ENCODE data around the gene TMEFF1. TPM values are rescaled to one million over a fixed set of nuclear protein-coding genes. Genes with fewer than 3 reads are reported as not detected.

Gene TMEFF1
- total and polyA plus RNA-seq, 2 donors (not counting 1 experiment from before 2014, with no cell fraction given): 1.1 to 2.5 TPM

DNA sequence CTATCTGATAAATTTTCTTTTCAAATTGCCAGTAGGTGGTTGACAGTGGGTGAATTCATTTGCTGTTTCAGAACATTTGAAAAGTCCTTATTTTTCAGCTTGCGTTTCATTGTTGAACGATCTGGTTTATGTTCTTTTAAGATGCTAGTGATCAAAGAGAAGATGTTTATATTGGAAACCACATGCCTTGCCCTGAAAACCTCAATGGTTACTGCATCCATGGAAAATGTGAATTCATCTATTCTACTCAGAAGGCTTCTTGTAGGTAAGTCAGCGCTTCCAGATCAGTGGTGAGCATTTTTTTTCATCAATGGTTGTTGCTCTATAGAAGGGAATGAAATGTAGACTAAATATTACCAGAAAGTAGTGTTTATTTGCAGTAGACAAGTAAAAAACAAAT, 88.3 kb downstream of the TMEFF1 start:
- H3K27me3 ChIP-seq (ENCODE audit: control insufficient read depth, insufficient read depth, low read length): no peaks in the 10 kb centered on the region
- no peaks in the 10 kb centered on the region for H3K9me3 ChIP-seq (ENCODE audit: control insufficient read depth, insufficient read depth, low read depth, low read length)
- no peaks in the 10 kb centered on the region for H3K79me2 ChIP-seq (ENCODE audit: control insufficient read depth, insufficient read depth, low read length)
- no peak overlapping the region for H3K4me3 ChIP-seq (replicated peaks in 1 of 4; ENCODE audit: control extremely low read depth in 1 of 4, insufficient read depth in 1 of 4, low read depth in 3 of 4, low read length in 4 of 4)
- no peaks in the 10 kb centered on the region for H3K36me3 ChIP-seq (ENCODE audit: control insufficient read depth, insufficient read depth, low read length)
- no peaks in the 10 kb centered on the region for H3K4me1 ChIP-seq (ENCODE audit: control insufficient read depth, extremely low read depth, insufficient read depth, low read length)
- no peak overlapping the region for H3K4me2 ChIP-seq (ENCODE audit: extremely low read depth, insufficient read depth, low read length)
- H2AFZ ChIP-seq (ENCODE audit: low read length): no peak overlapping the region
- no peak overlapping the region for H3K9ac ChIP-seq (ENCODE audit: insufficient read depth, low read length)
- H3K27ac ChIP-seq (ENCODE audit: insufficient read depth, low read length): no peak overlapping the region
- DNase-seq (ENCODE audit: low read depth in 2 of 2): peak; percentile 6 to 90
- no peak for TF ChIP-seq CTCF (conservative IDR thresholded peaks at IDR 0.05 in 1 of 2, IDR thresholded peaks at IDR 0.05 in 1 of 2; ENCODE audit: low read depth in 1 of 2, low read length in 2 of 2)
- H4K20me1 ChIP-seq (ENCODE audit: control insufficient read depth, extremely low read depth, insufficient read depth, low read length): no peaks in the 10 kb centered on the region

DNA sequence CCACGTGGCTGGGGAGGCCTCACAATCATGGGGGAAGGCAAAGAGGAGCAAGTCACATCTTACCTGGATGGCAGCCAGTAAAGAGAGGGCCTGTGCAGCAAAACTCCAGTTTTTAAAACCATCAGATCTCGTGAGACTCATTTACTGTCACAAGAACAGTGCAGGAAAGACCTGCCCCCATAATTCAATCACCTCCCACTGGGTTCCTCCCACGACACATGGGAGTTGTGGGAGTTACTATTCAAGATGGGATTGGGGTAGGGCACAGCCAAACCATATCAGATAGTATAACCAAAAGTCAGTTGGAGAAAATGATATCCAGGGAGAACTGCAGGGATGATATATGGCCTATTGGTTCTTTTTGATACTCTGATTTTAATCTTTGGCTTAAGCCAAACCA, 94.9 kb downstream of the TMEFF1 start:
- DNase-seq (ENCODE audit: low read depth in 2 of 2): no peak
- TF ChIP-seq EZH2 (IDR thresholded peaks at IDR 0.05; ENCODE audit: low read length, missing control alignments): no peak
- TF ChIP-seq CTCF (conservative IDR thresholded peaks at IDR 0.05 in 1 of 2, IDR thresholded peaks at IDR 0.05 in 1 of 2; ENCODE audit: low read depth in 1 of 2, low read length in 2 of 2): no peak
- Histone ChIP-seq H3K79me2 (ENCODE audit: control insufficient read depth, insufficient read depth, low read length) (no peaks in the 10 kb centered on the region), H3K9me3 (ENCODE audit: control insufficient read depth, insufficient read depth, low read depth, low read length) (no peaks in the 10 kb centered on the region), H2AFZ (ENCODE audit: low read length) (no peak overlapping the region), H3K4me3 (replicated peaks in 1 of 4; ENCODE audit: control extremely low read depth in 1 of 4, insufficient read depth in 1 of 4, low read depth in 3 of 4, low read length in 4 of 4) (no peak overlapping the region), H3K27ac (ENCODE audit: insufficient read depth, low read length) (no peak overlapping the region), H3K4me1 (ENCODE audit: control insufficient read depth, extremely low read depth, insufficient read depth, low read length) (no peaks in the 10 kb centered on the region), H3K27me3 (ENCODE audit: control insufficient read depth, insufficient read depth, low read length) (no peaks in the 10 kb centered on the region), H3K9ac (ENCODE audit: insufficient read depth, low read length) (no peak overlapping the region), H3K36me3 (ENCODE audit: control insufficient read depth, insufficient read depth, low read length) (no peaks in the 10 kb centered on the region), H4K20me1 (ENCODE audit: control insufficient read depth, extremely low read depth, insufficient read depth, low read length) (no peaks in the 10 kb centered on the region), H3K4me2 (ENCODE audit: extremely low read depth, insufficient read depth, low read length) (no peak overlapping the region)

GRCh38 chr9:100573655-100574260, 100.8 kb downstream of the TMEFF1 start:
- peak in 1 of 2 donors; percentile 71 for DNase-seq (ENCODE audit: low read depth in 2 of 2)
- H4K20me1 ChIP-seq (ENCODE audit: control insufficient read depth, extremely low read depth, insufficient read depth, low read length): no peaks in the 10 kb centered on the region
- H3K79me2 ChIP-seq (ENCODE audit: control insufficient read depth, insufficient read depth, low read length): no peaks in the 10 kb centered on the region
- no peak overlapping the region for H2AFZ ChIP-seq (ENCODE audit: low read length)
- H3K27me3 ChIP-seq (ENCODE audit: control insufficient read depth, insufficient read depth, low read length): no peaks in the 10 kb centered on the region
- H3K27ac ChIP-seq (ENCODE audit: insufficient read depth, low read length): no peak overlapping the region
- TF ChIP-seq EZH2 (IDR thresholded peaks at IDR 0.05; ENCODE audit: low read length, missing control alignments) (no peak), CTCF (conservative IDR thresholded peaks at IDR 0.05 in 1 of 2, IDR thresholded peaks at IDR 0.05 in 1 of 2; ENCODE audit: low read depth in 1 of 2, low read length in 2 of 2) (no peak)
- H3K9ac ChIP-seq (ENCODE audit: insufficient read depth, low read length): no peak overlapping the region
- H3K36me3 ChIP-seq (ENCODE audit: control insufficient read depth, insufficient read depth, low read length): no peaks in the 10 kb centered on the region
- no peaks in the 10 kb centered on the region for H3K9me3 ChIP-seq (ENCODE audit: control insufficient read depth, insufficient read depth, low read depth, low read length)
- H3K4me2 ChIP-seq (ENCODE audit: extremely low read depth, insufficient read depth, low read length): no peak overlapping the region
- H3K4me3 ChIP-seq (replicated peaks in 1 of 4; ENCODE audit: control extremely low read depth in 1 of 4, insufficient read depth in 1 of 4, low read depth in 3 of 4, low read length in 4 of 4): no peak overlapping the region
- H3K4me1 ChIP-seq (ENCODE audit: control insufficient read depth, extremely low read depth, insufficient read depth, low read length): peaks cover 5% of the 10 kb centered on the region
